Measurements from ENCODE around the gene NTSR1. TPM values are rescaled to one million over a fixed set of nuclear protein-coding genes. Genes with fewer than 3 reads are reported as not detected.
A peak's percentile ranks its signal among the peaks of the same experiment; 100 is the strongest.

The NTSR1 gene
- total and polyA plus RNA-seq, 2 of the 13 experiments (the other 11 are each of a cell fraction or from before 2014, with no cell fraction given) = 0.09 to 0.12 TPM

DNA sequence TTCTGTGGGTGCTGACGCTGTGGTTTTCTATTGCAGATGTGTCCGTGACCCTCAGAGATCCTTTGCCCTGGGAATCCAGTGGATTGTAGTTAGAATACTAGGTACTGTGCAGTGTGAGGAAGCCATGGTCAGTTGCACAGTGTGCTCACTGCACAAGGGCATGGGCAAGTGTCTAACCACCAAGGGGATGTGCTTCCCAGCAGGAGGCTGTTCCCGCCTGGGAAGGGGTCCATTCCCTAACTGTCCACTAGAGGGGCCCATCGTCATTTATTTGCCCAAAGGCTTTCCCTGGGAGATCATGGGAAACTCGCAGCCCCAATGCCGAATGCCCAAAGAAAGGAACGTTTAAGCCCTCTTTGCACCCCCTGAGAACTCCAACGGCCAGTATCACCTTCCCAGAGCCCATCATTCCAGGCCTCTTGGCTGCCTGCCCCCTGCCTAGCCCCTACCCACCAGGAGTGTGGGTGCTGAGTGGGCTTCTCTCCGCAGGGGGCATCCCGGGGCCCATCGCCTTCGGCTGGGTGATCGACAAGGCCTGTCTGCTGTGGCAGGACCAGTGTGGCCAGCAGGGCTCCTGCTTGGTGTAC lies 40.1 kb upstream of the NTSR1 start (continued):
- TF ChIP-seq, protein P1, sequence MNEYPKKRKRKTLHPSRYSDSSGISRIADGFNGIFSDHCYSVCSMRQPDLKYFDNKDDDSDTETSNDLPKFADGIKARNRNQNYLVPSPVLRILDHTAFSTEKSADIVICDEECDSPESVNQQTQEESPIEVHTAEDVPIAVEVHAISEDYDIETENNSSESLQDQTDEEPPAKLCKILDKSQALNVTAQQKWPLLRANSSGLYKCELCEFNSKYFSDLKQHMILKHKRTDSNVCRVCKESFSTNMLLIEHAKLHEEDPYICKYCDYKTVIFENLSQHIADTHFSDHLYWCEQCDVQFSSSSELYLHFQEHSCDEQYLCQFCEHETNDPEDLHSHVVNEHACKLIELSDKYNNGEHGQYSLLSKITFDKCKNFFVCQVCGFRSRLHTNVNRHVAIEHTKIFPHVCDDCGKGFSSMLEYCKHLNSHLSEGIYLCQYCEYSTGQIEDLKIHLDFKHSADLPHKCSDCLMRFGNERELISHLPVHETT (CRISPR knock-in tag; conservative IDR thresholded peaks at IDR 0.05) = 0 out of 2 replicates have a peak, but pooled peaks have one; percentile 49
- TF ChIP-seq SSRP1 (CRISPR knock-in tag; IDR thresholded peaks at IDR 0.05) = peak; percentile 76; the same call in 1 of the 2 replicates
- no peak for TF ChIP-seq SP2 (CRISPR knock-in tag; IDR thresholded peaks at IDR 0.05)
- no peak for TF ChIP-seq ZNF326 (CRISPR knock-in tag; IDR thresholded peaks at IDR 0.05; ENCODE audit: borderline replicate concordance)
- TF ChIP-seq GATA4 (IDR thresholded peaks at IDR 0.05; ENCODE audit: borderline replicate concordance, low read depth) = peak; percentile 15; the same call in 1 of the 2 replicates
- TF ChIP-seq, protein P2, sequence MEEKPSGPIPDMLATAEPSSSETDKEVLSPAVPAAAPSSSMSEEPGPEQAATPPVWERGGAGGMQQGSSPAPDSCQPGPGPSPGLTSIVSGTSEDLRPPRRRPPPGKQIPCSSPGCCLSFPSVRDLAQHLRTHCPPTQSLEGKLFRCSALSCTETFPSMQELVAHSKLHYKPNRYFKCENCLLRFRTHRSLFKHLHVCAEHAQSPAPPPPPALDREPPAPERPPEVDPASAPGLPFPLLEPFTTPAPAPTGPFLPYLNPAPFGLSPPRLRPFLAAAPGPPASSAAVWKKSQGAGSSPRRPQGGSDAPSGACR (CRISPR knock-in tag; IDR thresholded peaks at IDR 0.05) = peak; percentile 70; the same call in 1 of the 2 replicates
- TF ChIP-seq ISL2 (CRISPR knock-in tag; IDR thresholded peaks at IDR 0.05) = peak; percentile 49; the same call in 1 of the 2 replicates
- TF ChIP-seq GATAD2A (CRISPR knock-in tag; IDR thresholded peaks at IDR 0.05) = peak; percentile 61
- 0 out of 2 replicates have a peak, but pooled peaks have one; percentile 32 for TF ChIP-seq MIXL1 (CRISPR knock-in tag; IDR thresholded peaks at IDR 0.05)
- TF ChIP-seq MAFK (conservative IDR thresholded peaks at IDR 0.05 in 1 of 2, IDR thresholded peaks at IDR 0.05 in 1 of 2; ENCODE audit: low read length in 2 of 2) = 0 out of 4 replicates have a peak, but pooled peaks of 1 of the 2 experiments have one; percentile 32
- no peak for TF ChIP-seq ZNF547 (CRISPR knock-in tag; IDR thresholded peaks at IDR 0.05)
- TF ChIP-seq XRCC5 (optimal IDR thresholded peaks at IDR 0.05; ENCODE audit: low read length) = peak; percentile 98
- no peak for TF ChIP-seq NONO (IDR thresholded peaks at IDR 0.05)
- TF ChIP-seq NONO (CRISPR knock-in tag; conservative IDR thresholded peaks at IDR 0.05) = 0 out of 2 replicates have a peak, but pooled peaks have one; percentile 11
- no peak for TF ChIP-seq ZNF10 (CRISPR knock-in tag; IDR thresholded peaks at IDR 0.05; ENCODE audit: borderline replicate concordance, low read depth)
- TF ChIP-seq XBP1 (CRISPR knock-in tag; IDR thresholded peaks at IDR 0.05) = no peak
- TF ChIP-seq ZNF138 (CRISPR knock-in tag; IDR thresholded peaks at IDR 0.05; ENCODE audit: low read depth) = no peak
- TF ChIP-seq, protein P3, sequence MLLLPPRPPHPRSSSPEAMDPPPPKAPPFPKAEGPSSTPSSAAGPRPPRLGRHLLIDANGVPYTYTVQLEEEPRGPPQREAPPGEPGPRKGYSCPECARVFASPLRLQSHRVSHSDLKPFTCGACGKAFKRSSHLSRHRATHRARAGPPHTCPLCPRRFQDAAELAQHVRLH (CRISPR knock-in tag; IDR thresholded peaks at IDR 0.05; ENCODE audit: borderline replicate concordance, low read depth) = 0 out of 2 replicates have a peak, but pooled peaks have one; percentile 80
- TF ChIP-seq MED1 (CRISPR knock-in tag; IDR thresholded peaks at IDR 0.05) = peak; percentile 72
- TF ChIP-seq, protein P4, sequence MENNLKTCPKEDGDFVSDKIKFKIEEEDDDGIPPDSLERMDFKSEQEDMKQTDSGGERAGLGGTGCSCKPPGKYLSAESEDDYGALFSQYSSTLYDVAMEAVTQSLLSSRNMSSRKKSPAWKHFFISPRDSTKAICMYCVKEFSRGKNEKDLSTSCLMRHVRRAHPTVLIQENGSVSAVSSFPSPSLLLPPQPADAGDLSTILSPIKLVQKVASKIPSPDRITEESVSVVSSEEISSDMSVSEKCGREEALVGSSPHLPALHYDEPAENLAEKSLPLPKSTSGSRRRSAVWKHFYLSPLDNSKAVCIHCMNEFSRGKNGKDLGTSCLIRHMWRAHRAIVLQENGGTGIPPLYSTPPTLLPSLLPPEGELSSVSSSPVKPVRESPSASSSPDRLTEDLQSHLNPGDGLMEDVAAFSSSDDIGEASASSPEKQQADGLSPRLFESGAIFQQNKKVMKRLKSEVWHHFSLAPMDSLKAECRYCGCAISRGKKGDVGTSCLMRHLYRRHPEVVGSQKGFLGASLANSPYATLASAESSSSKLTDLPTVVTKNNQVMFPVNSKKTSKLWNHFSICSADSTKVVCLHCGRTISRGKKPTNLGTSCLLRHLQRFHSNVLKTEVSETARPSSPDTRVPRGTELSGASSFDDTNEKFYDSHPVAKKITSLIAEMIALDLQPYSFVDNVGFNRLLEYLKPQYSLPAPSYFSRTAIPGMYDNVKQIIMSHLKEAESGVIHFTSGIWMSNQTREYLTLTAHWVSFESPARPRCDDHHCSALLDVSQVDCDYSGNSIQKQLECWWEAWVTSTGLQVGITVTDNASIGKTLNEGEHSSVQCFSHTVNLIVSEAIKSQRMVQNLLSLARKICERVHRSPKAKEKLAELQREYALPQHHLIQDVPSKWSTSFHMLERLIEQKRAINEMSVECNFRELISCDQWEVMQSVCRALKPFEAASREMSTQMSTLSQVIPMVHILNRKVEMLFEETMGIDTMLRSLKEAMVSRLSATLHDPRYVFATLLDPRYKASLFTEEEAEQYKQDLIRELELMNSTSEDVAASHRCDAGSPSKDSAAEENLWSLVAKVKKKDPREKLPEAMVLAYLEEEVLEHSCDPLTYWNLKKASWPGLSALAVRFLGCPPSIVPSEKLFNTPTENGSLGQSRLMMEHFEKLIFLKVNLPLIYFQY (CRISPR knock-in tag; IDR thresholded peaks at IDR 0.05; ENCODE audit: borderline replicate concordance) = 0 out of 2 replicates have a peak, but pooled peaks have one; percentile 32
- no peak for TF ChIP-seq PPARG (CRISPR knock-in tag; conservative IDR thresholded peaks at IDR 0.05)
- TF ChIP-seq, protein P5, sequence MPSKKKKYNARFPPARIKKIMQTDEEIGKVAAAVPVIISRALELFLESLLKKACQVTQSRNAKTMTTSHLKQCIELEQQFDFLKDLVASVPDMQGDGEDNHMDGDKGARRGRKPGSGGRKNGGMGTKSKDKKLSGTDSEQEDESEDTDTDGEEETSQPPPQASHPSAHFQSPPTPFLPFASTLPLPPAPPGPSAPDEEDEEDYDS (CRISPR knock-in tag; IDR thresholded peaks at IDR 0.05) = peak; percentile 43; the same call in 1 of the 2 replicates
